Fibroblast of mammary gland (primary cell): ENCODE results near the gene NR5A1.

Experiments
- DNase-seq: peaks from one replicate; pipeline ENCODE4 v3.0.0-alpha.2; 2010; ENCODE audit warnings: low read depth
- H3K4me3 ChIP-seq: 2 replicates; pipeline ENCODE4 v1.5.1; 2011; ENCODE audit warnings: low read depth, mild to moderate bottlenecking, low read length, moderate library complexity; ENCODE audit not compliant: control insufficient read depth
- CTCF ChIP-seq: conservative IDR thresholded peaks from 2 replicates; pipeline ENCODE4 v1.5.1; 2011; ENCODE audit warnings: low read depth, low read length, inconsistent platforms; ENCODE audit not compliant: control insufficient read depth, insufficient read depth

The NR5A1 gene

DNA sequence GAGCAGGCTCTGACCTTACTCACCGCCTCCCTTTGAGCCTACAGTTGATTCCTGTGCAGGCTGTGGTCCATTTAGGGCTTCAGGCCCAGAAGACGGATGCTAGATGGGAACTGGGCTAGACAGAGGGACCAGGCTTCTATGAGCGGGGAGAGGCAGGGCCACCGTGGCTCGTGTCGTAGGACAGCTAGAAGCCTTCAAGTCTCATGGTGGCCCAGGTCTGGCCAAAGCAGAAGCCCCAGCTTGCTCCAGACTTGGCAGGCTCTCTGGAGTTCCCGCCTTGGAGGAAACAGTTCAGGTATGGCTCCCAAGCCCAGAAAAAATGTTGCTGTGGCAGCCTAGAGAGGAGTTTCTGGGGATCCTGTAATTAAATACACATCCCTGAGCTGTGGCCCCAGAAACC, 10.9 kb upstream of the NR5A1 start:
- no peak for DNase-seq
- no peak overlapping the region for H3K4me3 ChIP-seq
- TF ChIP-seq CTCF, result no peak

- TF ChIP-seq CTCF, result no peak
- H3K4me3 ChIP-seq, result no peak overlapping the region
- no peak for DNase-seq
These were observed 10.4 kb upstream of the NR5A1 start for GRCh38 chr9:124517600-124517999.

DNA sequence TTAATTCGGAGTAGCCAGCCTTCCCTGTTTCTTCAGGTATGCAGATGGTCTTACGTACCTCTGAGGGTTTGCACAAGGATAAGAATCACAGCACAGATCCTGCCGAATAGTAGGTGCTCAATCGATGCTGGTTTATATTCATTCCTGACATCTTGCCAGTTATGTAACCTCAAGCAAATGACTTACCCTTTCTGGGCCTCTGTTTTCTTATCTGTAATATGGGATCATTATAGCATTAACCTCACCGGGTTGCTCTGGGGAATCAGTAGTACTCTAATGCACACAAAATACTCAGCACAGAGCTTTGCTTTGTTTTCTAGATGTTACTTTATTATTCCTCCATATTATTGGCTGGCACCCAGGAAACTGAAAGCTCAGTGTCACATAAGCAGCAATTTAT, 7.7 kb upstream of the NR5A1 start:
- DNase-seq, result no peak
- no peak for TF ChIP-seq CTCF
- H3K4me3 ChIP-seq, result no peak overlapping the region

- no peak for TF ChIP-seq CTCF
- H3K4me3 ChIP-seq, result no peak overlapping the region
- no peak for DNase-seq
These were observed 6.9 kb upstream of the NR5A1 start for GRCh38 chr9:124514125-124514524.

DNA sequence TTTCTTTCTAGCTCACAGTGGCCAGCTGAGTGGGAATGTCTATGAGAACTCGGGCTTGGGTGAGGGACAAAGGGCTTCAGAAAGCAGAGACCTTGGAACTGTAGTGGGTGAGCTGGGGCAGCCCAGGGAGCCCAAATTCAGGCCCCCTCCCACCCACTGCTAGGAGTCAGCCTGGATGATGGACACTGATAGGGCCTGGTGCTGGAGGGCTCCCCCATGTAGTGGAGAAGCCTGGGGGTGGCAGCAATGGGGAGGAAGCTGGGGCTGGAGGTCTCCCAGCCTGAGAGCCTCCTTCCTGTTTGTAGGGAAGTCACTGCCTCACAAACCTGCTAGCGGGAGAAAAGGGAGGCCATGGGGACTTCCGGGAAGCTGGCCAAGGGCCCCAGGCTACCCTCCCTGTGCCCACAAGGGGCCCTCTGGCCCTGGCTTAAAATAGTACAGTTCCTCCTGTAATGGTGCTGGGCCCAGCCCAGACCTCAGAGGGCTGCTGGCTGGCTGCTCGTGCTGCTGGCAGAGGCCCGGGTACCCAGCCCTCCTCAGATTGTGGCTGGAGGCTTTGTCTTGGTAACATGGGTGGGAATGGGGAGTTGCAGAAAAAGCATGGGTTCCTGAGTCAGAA, 6.3 kb upstream of the NR5A1 start:
- DNase-seq, result no peak
- no peak for TF ChIP-seq CTCF
- no peak overlapping the region for H3K4me3 ChIP-seq

DNA sequence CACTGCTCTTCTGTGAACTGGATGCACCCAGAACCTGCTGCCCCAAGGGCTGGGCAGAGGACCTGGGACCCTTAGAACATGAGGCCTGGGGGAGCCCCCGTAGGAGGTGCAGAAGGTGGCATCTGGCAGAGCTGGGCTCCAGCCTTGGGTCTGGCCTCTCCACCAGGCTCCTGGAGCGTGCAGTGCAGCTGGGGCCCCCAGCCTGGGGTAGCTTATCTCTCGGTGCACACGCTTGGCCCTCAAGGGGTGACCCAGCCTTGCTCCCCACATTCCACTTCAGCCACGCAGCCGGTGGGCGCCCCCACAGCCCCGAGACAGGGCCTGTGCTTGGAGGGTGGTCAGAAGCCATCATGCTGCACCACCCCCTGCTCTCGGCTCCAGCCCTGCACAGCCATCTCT, 5.6 kb upstream of the NR5A1 start:
- TF ChIP-seq CTCF, result no peak

More for the DNA sequence above, 5.6 kb upstream of the NR5A1 start:
- DNase-seq, result no peak
- no peak overlapping the region for H3K4me3 ChIP-seq
